ENCODE data around the gene RNF151.
A peak's percentile ranks its signal among the peaks of the same experiment; 100 is the strongest.

The RNF151 gene

GRCh38 chr16:1975432-1976215 lies 9.0 kb downstream of the RNF151 start:
- no peak for DNase-seq (ENCODE audit: low read depth)

GRCh38 chr16:1976216-1976520 lies 9.5 kb downstream of the RNF151 start:
- no peak for DNase-seq (ENCODE audit: low read depth)
- H3K4me3 ChIP-seq (ENCODE audit: low read depth, low read length): no peak overlapping the region

More at GRCh38 chr16:1975432-1976215, 9.0 kb downstream of the RNF151 start:
- no peak overlapping the region for H3K4me3 ChIP-seq (ENCODE audit: low read depth, low read length)

- no peak overlapping the region for H3K4me3 ChIP-seq (ENCODE audit: low read depth, low read length)
- DNase-seq (ENCODE audit: low read depth): no peak
Measured at GRCh38 chr16:1976951-1977874, 10.6 kb downstream of the RNF151 start.

DNA sequence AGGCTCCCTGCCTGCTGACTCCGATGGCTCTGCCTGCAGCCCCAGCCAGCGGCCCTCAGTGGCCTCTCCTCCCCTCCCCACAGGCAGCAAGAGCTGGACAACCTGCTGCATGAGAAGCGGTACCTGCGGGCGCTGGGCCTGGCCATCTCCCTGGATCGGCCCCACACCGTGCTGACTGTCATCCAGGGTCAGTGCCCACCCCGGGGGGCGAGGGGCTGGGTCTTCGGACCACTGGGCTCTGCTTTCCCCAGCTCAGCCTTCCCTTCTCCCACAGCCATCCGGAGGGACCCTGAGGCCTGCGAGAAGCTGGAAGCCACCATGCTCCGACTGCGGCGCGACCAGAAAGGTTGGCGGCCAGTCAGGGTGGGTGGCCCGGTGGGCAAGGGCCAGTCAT lies 11.2 kb downstream of the RNF151 start:
- DNase-seq (ENCODE audit: low read depth): no peak
- no peak overlapping the region for H3K4me3 ChIP-seq (ENCODE audit: low read depth, low read length)

DNA sequence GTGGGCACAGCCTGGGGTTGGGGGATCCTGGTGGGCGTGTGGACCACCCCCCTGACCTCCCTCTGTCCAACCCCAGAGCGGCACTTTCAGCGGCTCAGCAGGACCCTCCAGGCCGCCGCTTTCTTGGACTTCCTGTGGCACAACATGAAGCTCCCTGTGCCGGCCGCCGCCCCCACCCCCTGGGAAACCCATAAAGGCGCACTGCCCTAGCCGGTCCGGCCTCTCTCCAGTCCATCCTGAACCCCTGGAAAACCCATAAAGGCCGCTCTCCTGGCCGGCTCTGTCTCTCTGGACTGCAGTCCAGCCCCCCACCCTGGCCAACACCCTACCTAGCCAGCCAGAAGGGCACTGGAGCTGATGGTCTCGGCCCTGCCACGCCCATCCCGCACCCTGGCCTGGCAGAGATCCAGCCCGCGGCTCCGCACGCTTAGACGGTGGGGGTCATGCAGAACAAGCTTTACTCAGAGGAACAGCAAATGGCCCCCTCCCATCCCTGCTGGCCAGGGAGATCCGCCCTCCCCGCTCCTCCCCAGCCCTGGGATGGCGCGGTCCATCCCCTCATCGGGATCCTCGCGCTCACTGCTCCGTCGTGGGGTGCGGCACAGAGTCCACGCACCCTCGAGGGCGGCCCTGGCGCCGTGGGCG lies 11.9 kb downstream of the RNF151 start:
- H3K4me3 ChIP-seq (ENCODE audit: low read depth, low read length): no peak overlapping the region

GRCh38 chr16:1979271-1980029 lies 12.8 kb downstream of the RNF151 start:
- H3K4me3 ChIP-seq (ENCODE audit: low read depth, low read length): no peak overlapping the region
- no peak for DNase-seq (ENCODE audit: low read depth)

More for the DNA sequence above, 11.9 kb downstream of the RNF151 start:
- no peak for DNase-seq (ENCODE audit: low read depth)

- no peak for DNase-seq (ENCODE audit: low read depth)
- no peak overlapping the region for H3K4me3 ChIP-seq (ENCODE audit: low read depth, low read length)
Measured at GRCh38 chr16:1980030-1980769, 13.5 kb downstream of the RNF151 start.

GRCh38 chr16:1980770-1981087 lies 14.1 kb downstream of the RNF151 start:
- H3K4me3 ChIP-seq (ENCODE audit: low read depth, low read length): no peak overlapping the region
- DNase-seq (ENCODE audit: low read depth): no peak

DNA sequence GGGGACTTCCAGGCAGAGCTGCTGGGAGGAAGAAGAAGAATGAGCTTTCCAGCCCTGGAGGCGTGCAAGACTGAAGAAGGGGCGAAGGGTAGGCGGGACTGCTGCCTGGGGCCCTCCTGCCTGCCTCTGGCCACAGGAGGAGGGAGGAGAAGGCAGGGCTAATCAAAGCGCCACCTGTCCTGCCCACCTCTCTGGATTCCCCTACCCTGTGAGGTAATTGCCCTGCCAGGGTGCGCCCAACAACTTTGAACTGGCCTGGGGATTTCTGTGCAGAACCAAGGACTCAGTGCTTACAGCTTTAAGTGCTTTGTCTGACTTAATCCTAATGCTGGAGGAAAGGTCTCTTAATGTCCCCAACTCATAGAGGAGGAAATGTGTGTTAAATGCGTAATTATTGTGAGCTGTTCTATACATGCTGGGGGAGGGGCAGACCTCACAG lies 14.8 kb downstream of the RNF151 start, which contains the start of gene NOXO1:
TSS of gene NOXO1 (minus strand) at position 72 of the 439 bp plus-strand sequence. CDS start 290 bp downstream, outside the sequence.
- DNase-seq (ENCODE audit: low read depth): no peak
- no peak within 1 kb of the TSS for H3K4me3 ChIP-seq (ENCODE audit: low read depth, low read length)

DNA sequence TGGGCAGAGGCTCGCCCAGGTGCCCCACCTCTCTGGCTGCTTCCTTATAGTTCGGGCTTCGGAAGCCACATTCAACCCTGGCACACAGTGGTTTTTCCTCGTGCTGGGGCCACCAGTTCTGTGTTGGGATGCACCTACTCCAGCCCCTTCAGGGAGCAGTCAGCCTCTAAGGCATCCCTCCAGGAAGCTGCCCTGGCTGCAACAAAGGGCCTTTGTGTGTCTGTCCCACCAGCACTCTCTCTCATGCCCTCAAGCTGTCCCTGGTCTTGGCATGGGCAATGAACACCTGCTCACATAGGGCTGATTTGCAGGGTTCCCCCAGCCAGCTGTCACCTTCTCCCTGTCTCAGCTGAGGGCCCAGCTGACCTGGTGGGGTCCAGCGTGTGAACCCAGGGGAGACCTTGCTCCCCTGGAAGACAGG lies 15.4 kb downstream of the RNF151 start:
- no peak for DNase-seq (ENCODE audit: low read depth)
- H3K4me3 ChIP-seq (ENCODE audit: low read depth, low read length): no peak overlapping the region

GRCh38 chr16:1982991-1983543 lies 16.4 kb downstream of the RNF151 start:
- peak overlapping the region; percentile 56 for H3K4me3 ChIP-seq (ENCODE audit: low read depth, low read length)
- DNase-seq (ENCODE audit: low read depth): no peak

GRCh38 chr16:1983544-1984346 lies 17.1 kb downstream of the RNF151 start, which contains the start of gene GFER:
Gene GFER, plus strand, starts transcription at chr16:1984193. Its CDS starts 26 bp downstream, at chr16:1984219.
- peak within 1 kb of the TSS; percentile 71 for H3K4me3 ChIP-seq (ENCODE audit: low read depth, low read length)
- DNase-seq (ENCODE audit: low read depth): peak; percentile 70

GRCh38 chr16:1984347-1985225 lies 17.9 kb downstream of the RNF151 start:
- H3K4me3 ChIP-seq (ENCODE audit: low read depth, low read length): peak overlapping the region; percentile 71
- no peak for DNase-seq (ENCODE audit: low read depth)

GRCh38 chr16:1985466-1986150 lies 19.0 kb downstream of the RNF151 start:
- peak overlapping the region; percentile 71 for H3K4me3 ChIP-seq (ENCODE audit: low read depth, low read length)

DNA sequence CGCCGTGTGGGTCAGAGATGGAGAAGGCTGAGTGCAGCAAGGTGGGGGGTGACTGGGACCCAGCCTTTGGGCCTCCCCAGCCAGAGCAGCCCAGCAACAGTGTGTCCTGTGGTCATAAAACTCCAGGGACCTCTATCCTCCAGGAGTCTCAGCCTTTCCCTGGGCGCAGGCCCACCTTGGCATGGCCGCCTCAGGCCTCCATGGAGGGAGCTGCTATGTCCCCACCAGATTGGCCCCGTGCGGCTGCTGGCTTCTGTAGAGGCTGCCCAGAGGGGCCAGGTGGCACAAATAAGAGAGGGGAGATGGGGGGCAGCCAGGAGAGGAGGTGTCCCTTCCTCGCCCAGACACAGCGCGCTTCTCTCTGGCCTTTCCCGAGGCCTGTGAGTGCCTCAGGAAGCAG lies 20.5 kb downstream of the RNF151 start:
- DNase-seq (ENCODE audit: low read depth): no peak
- no peak overlapping the region for H3K4me3 ChIP-seq (ENCODE audit: low read depth, low read length)

More at GRCh38 chr16:1985466-1986150, 19.0 kb downstream of the RNF151 start:
- no peak for DNase-seq (ENCODE audit: low read depth)

Measured in skeletal muscle cell (primary cell).